Keratinocyte (primary cell): ENCODE data around the gene RAB9A. TPM values are rescaled to one million over a fixed set of nuclear protein-coding genes. Genes with fewer than 3 reads are reported as not detected.
"Not testable (repeated sequence)": the region's sequence is repeated elsewhere in the genome, so short reads cannot be mapped to it uniquely, and the experiment has no call there.

Experiments used
- DNase-seq: peaks from one replicate; pipeline ENCODE4 v3.0.0-alpha.2; 2011; ENCODE audit warnings: low read depth, missing footprints, low spot score
- FAIRE-seq: peaks from 2 replicates; lab custom pipeline; 2011; peaks lifted over from hg19 to GRCh38; lab: Jason Lieb, UNC
- H2AFZ ChIP-seq: 2 replicates; pipeline ENCODE4 v1.6.0; 2012; ENCODE audit warnings: low read length, control low read depth, inconsistent platforms; ENCODE audit not compliant: control insufficient read depth
- H3K27ac ChIP-seq: 2 replicates; pipeline ENCODE4 v1.5.1; 2011; ENCODE audit warnings: low read length; ENCODE audit not compliant: control insufficient read depth, insufficient read depth
- H3K27me3 ChIP-seq: 3 replicates; pipeline ENCODE4 v1.6.0; 2011; ENCODE audit warnings: low read length; ENCODE audit not compliant: control insufficient read depth, insufficient read depth; ENCODE audit errors: extremely low read depth
- H3K36me3 ChIP-seq, 2 experiments: 2 replicates in 1 of 2; 3 replicates in 1 of 2; pipeline ENCODE4 v1.5.1; 2011; ENCODE audit warnings: low read length in 2 of 2, mild to moderate bottlenecking in 1 of 2; ENCODE audit not compliant: control insufficient read depth in 2 of 2, insufficient read depth in 2 of 2; ENCODE audit errors: extremely low read depth in 1 of 2
- H3K4me1 ChIP-seq: 3 replicates; pipeline ENCODE4 v1.5.1; 2011; ENCODE audit warnings: low read length; ENCODE audit not compliant: control insufficient read depth, insufficient read depth; ENCODE audit errors: extremely low read depth
- H3K4me2 ChIP-seq: 3 replicates; pipeline ENCODE4 v1.6.0; 2011; ENCODE audit warnings: low read depth, low read length; ENCODE audit not compliant: control insufficient read depth, insufficient read depth; ENCODE audit errors: extremely low read depth
- H3K4me3 ChIP-seq, 3 experiments: fragments of 200-600 bp in 1 of 3; sonication (generic) in 1 of 3; 2 replicates in 2 of 3; 3 replicates in 1 of 3; pipeline ENCODE4 v1.5.1; 2011 to 2016; ENCODE audit warnings: low read length in 3 of 3, mild to moderate bottlenecking in 3 of 3, control low read depth in 2 of 3, inconsistent platforms in 1 of 3, low read depth in 1 of 3, mixed read lengths in 1 of 3, mixed run types in 1 of 3, moderate library complexity in 1 of 3; ENCODE audit not compliant: control insufficient read depth in 2 of 3, insufficient read depth in 2 of 3; ENCODE audit errors: extremely low read depth in 1 of 3
- H3K79me2 ChIP-seq: 2 replicates; pipeline ENCODE4 v1.6.0; 2012; ENCODE audit warnings: low read length; ENCODE audit not compliant: control insufficient read depth, insufficient read depth
- H3K9ac ChIP-seq: 3 replicates; pipeline ENCODE4 v1.6.0; 2011; ENCODE audit warnings: low read length; ENCODE audit not compliant: control insufficient read depth, insufficient read depth; ENCODE audit errors: extremely low read depth
- H3K9me1 ChIP-seq: 3 replicates; pipeline ENCODE4 v1.6.0; 2011; ENCODE audit warnings: low read length; ENCODE audit not compliant: control insufficient read depth, insufficient read depth; ENCODE audit errors: extremely low read depth
- H3K9me3 ChIP-seq: 2 replicates; pipeline ENCODE4 v1.5.1; 2012; ENCODE audit warnings: low read depth, low read length; ENCODE audit not compliant: control insufficient read depth
- H4K20me1 ChIP-seq: 3 replicates; pipeline ENCODE4 v1.6.0; 2011; ENCODE audit warnings: low read length; ENCODE audit not compliant: control insufficient read depth, insufficient read depth; ENCODE audit errors: extremely low read depth
- CTCF ChIP-seq, 3 experiments: IDR thresholded peaks in 1 of 3; conservative IDR thresholded peaks in 1 of 3; optimal IDR thresholded peaks in 1 of 3; 2 replicates in 2 of 3; 3 replicates in 1 of 3; pipeline versions ENCODE3 to v1.5.1; 2011; ENCODE audit warnings: low read length in 3 of 3, mild to moderate bottlenecking in 3 of 3, moderate library complexity in 2 of 3, control low read depth in 1 of 3, inconsistent platforms in 1 of 3; ENCODE audit not compliant: insufficient read depth in 2 of 3; ENCODE audit errors: extremely low read depth in 1 of 3
- EZH2 ChIP-seq: IDR thresholded peaks from one replicate; pipeline ENCODE4 v1.6.1; 2012; ENCODE audit warnings: inconsistent platforms, mild to moderate bottlenecking, low read length, moderate library complexity
- dilution Hi-C: fragments of 300-500 bp; cut with MboI; formaldehyde crosslinking; loops from one replicate; pipeline ENCODE4 v1.7.0; 2020; ENCODE audit warnings: low sequenced_read_pairs; ENCODE audit not compliant: extremely low pct_ligation_motif_present
- polyA plus RNA-seq, 5 experiments: library from polyadenylated mRNA; depleted of rRNA in 3 of 5; stranded (reverse) in 3 of 5; stranded (forward) in 1 of 5; unstranded in 1 of 5; fragments of >200 nt; gene quantifications; 1 replicate in 1 of 5; 2 replicates in 3 of 5; 3 replicates in 1 of 5; pipeline versions ENCODE4 v1.2.1 to v1.2.3, GENCODE V29; 2011 to 2012; ENCODE audit warnings: missing spikeins in 2 of 5, low read depth in 1 of 5, low replicate concordance in 1 of 5

Gene RAB9A
- polyA plus RNA-seq, 1 donor (not counting 4 experiments of a cell fraction or from before 2014, with no cell fraction given): 46.0 TPM

DNA sequence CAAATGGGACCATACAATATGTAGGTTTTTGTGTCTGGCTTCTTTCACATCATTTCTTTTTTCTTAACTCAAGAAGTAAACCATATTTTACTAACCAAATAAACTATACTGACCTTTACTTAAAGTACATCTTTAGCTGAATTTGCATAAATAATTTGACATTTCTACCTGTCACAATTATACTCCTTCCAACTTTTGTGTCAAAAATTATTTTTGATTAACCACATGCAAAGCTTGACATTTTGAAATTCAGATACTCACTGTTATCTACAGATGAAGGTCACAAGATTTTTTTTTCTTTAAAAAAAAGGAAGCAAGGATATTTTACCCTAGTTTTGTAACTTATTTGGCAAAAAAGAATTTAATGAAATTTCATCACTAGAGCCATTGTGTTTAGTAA is 12.0 kb upstream of the RAB9A start:
- H3K9ac ChIP-seq: no peak overlapping the region
- DNase-seq (no peak), FAIRE-seq (no peak)
- H3K4me1 ChIP-seq: no peaks in the 10 kb centered on the region
- H3K4me2 ChIP-seq: no peak overlapping the region
- peaks cover 4% of the 10 kb centered on the region for H3K27me3 ChIP-seq
- H2AFZ ChIP-seq: no peak overlapping the region
- no peak overlapping the region for H3K27ac ChIP-seq
- H3K79me2 ChIP-seq: no peaks in the 10 kb centered on the region
- dilution Hi-C loops: no loop called here
- TF ChIP-seq EZH2: no peak
- TF ChIP-seq CTCF (optimal IDR thresholded peaks at IDR 0.05 in 1 of 3, IDR thresholded peaks at IDR 0.05 in 1 of 3, conservative IDR thresholded peaks at IDR 0.05 in 1 of 3; ENCODE audit: extremely low read depth in 1 of 3, insufficient read depth in 2 of 3, low read length in 3 of 3): no peak
- no peaks in the 10 kb centered on the region for H3K36me3 ChIP-seq
- H3K9me3 ChIP-seq: no peaks in the 10 kb centered on the region
- no peaks in the 10 kb centered on the region for H4K20me1 ChIP-seq
- no peak overlapping the region for H3K4me3 ChIP-seq
- H3K9me1 ChIP-seq: no peaks in the 10 kb centered on the region

GRCh38 chrX:13679700-13680099 is 9.2 kb upstream of the RAB9A start:
- H3K4me3 ChIP-seq, H3K79me2 ChIP-seq, H3K4me1 ChIP-seq, H3K9ac ChIP-seq, dilution Hi-C loops, H3K4me2 ChIP-seq, FAIRE-seq, H4K20me1 ChIP-seq, H3K36me3 ChIP-seq, H3K27me3 ChIP-seq, H2AFZ ChIP-seq, H3K9me1 ChIP-seq, H3K27ac ChIP-seq, H3K9me3 ChIP-seq, DNase-seq: not testable (repeated sequence)

DNA sequence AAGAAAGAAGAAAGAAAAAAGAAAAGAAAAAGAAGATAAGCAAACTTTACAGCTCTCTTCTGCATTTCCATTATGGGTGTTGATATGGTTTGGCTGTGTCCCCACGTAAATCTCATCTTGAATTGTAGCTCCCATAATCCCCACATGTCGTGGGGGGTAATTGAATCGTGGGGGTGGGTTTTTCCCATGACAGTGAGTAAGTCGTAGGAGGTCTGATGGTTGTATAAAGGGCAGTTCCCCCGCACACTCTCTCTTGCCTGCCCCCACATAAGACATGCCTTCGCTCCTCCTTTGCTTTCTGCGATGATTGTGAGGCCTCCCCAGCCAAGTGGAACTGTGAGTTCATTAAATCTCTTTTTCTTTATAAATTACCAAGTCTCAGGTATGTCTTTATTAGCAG is 7.3 kb upstream of the RAB9A start:
- dilution Hi-C loops: no loop called here
- Histone ChIP-seq H3K4me1 (peaks cover 9% of the 10 kb centered on the region), H4K20me1 (no peaks in the 10 kb centered on the region), H3K9me1 (no peaks in the 10 kb centered on the region), H3K27ac (no peak overlapping the region), H3K79me2 (no peaks in the 10 kb centered on the region), H3K9me3 (no peaks in the 10 kb centered on the region), H3K27me3 (peaks cover 4% of the 10 kb centered on the region), H2AFZ (no peak overlapping the region), H3K4me2 (no peak overlapping the region), H3K36me3 (no peaks in the 10 kb centered on the region), H3K9ac (no peak overlapping the region), H3K4me3 (no peak overlapping the region)
- DNase-seq: no peak
- no peak for TF ChIP-seq CTCF (optimal IDR thresholded peaks at IDR 0.05 in 1 of 3, IDR thresholded peaks at IDR 0.05 in 1 of 3, conservative IDR thresholded peaks at IDR 0.05 in 1 of 3; ENCODE audit: extremely low read depth in 1 of 3, insufficient read depth in 2 of 3, low read length in 3 of 3)
- TF ChIP-seq EZH2: no peak
- FAIRE-seq: no peak
